GM12878 (cell line): ENCODE measurements around the gene ATP6V0C. TPM values are rescaled to one million over a fixed set of nuclear protein-coding genes. Genes with fewer than 3 reads are reported as not detected.

ENCODE experiments used
- ATAC-seq: fragments of 200-7000 bp; cut with Tn5 transposase; 3 replicates; pipeline ENCODE4 v1.9.1; 2020; ENCODE audit warnings: mild to moderate bottlenecking, moderate library complexity
- BruUV-seq: library from RNA; stranded (reverse); fragments of 400-500 nt; replicated peaks from 2 replicates; lab custom pipeline; 2021; lab: Mats Ljungman, UMichigan
- CTCF ChIA-PET: fragments of 300-600 bp; sonication (Branson Sonifier 250); formaldehyde crosslinking; extraction: SDS; loops from one replicate; lab custom pipeline; 2021; ENCODE audit warnings: inconsistent platforms; lab: Yijun Ruan, JAX
- POLR2A ChIA-PET: fragments of 350-600 bp; formaldehyde crosslinking; extraction: SDS; loops from one replicate; lab custom pipeline; 2021; ENCODE audit warnings: inconsistent platforms; lab: Charles Lee
- RAD21 ChIA-PET: fragments of 300-600 bp; sonication (Branson Sonifier 250); formaldehyde crosslinking; loops from one replicate; lab custom pipeline; 2023; ENCODE audit warnings: antibody characterized with exemption; ENCODE audit not compliant: unreplicated experiment; lab: Charles Lee
- SMC1A ChIA-PET: fragments of 300-600 bp; sonication (Branson Sonifier 250); formaldehyde crosslinking; loops from one replicate; lab custom pipeline; 2023; ENCODE audit not compliant: unreplicated experiment, uncharacterized antibody; lab: Charles Lee
- DNase-seq: peaks from one replicate; pipeline ENCODE4 v3.0.0-alpha.2; 2011; ENCODE audit warnings: low read depth, low spot score
- FAIRE-seq: peaks from 3 replicates; lab custom pipeline; 2011; peaks lifted over from hg19 to GRCh38; lab: Jason Lieb, UNC
- H2AFZ ChIP-seq: 2 replicates; pipeline ENCODE4 v1.6.0; 2011; ENCODE audit warnings: low read depth, low read length, control low read depth; ENCODE audit not compliant: control insufficient read depth
- H3K27ac ChIP-seq: 2 replicates; pipeline ENCODE4 v1.5.1; 2011; ENCODE audit warnings: control low read depth; ENCODE audit not compliant: control insufficient read depth, insufficient read depth
- H3K27me3 ChIP-seq, 2 experiments: replicated peaks in 1 of 2; 2 replicates each; pipeline versions ENCODE4 v1.6.0 to v1.6.1; 2011; ENCODE audit warnings: low read length in 1 of 2; ENCODE audit not compliant: control insufficient read depth in 2 of 2, insufficient read depth in 2 of 2
- H3K36me3 ChIP-seq, 2 experiments: 2 replicates each; pipeline ENCODE4 v1.5.1; 2011; ENCODE audit warnings: low read length in 1 of 2; ENCODE audit not compliant: control insufficient read depth in 2 of 2, insufficient read depth in 2 of 2
- H3K4me1 ChIP-seq: 2 replicates; pipeline ENCODE4 v1.6.1; 2011; ENCODE audit warnings: mild to moderate bottlenecking, low read length, moderate library complexity, mixed read lengths; ENCODE audit not compliant: control insufficient read depth, insufficient read depth
- H3K4me2 ChIP-seq: 2 replicates; pipeline ENCODE4 v1.6.0; 2011; ENCODE audit warnings: control low read depth; ENCODE audit not compliant: control insufficient read depth, insufficient read depth
- H3K4me3 ChIP-seq: fragments of 200-600 bp; sonication (generic); 2 replicates; pipeline ENCODE4 v1.5.1; 2016
- H3K79me2 ChIP-seq: 2 replicates; pipeline ENCODE4 v1.6.0; 2011; ENCODE audit warnings: low read length; ENCODE audit not compliant: control insufficient read depth, insufficient read depth
- H3K9ac ChIP-seq: 2 replicates; pipeline ENCODE4 v1.8.0; 2011; ENCODE audit warnings: low read length, control low read depth, mixed read lengths; ENCODE audit not compliant: control insufficient read depth, insufficient read depth
- H3K9me3 ChIP-seq: replicated peaks from 3 replicates; pipeline ENCODE4 v1.5.1; 2011; ENCODE audit warnings: mild to moderate bottlenecking, low read length; ENCODE audit not compliant: control insufficient read depth, insufficient read depth
- H4K20me1 ChIP-seq: 2 replicates; pipeline ENCODE4 v1.6.0; 2011; ENCODE audit not compliant: control insufficient read depth, insufficient read depth
- BCL11A ChIP-seq: IDR thresholded peaks from 2 replicates; pipeline ENCODE4 v1.6.1; 2011; ENCODE audit warnings: low read depth, low read length
- CHD1 ChIP-seq: IDR thresholded peaks from 2 replicates; pipeline ENCODE4 v1.6.1; 2012; ENCODE audit warnings: low read depth, low read length, improper control_type of control experiment
- CTCF ChIP-seq, 3 experiments: IDR thresholded peaks in 2 of 3; conservative IDR thresholded peaks in 1 of 3; 2 replicates each; pipeline ENCODE4 v1.5.1; 2011; ENCODE audit warnings: low read depth in 3 of 3, low read length in 3 of 3, mild to moderate bottlenecking in 3 of 3, control low read depth in 2 of 3, moderate library complexity in 2 of 3, inconsistent platforms in 1 of 3, mixed read lengths in 1 of 3; ENCODE audit not compliant: control insufficient read depth in 2 of 3, insufficient read depth in 1 of 3; ENCODE audit errors: extremely low read depth in 1 of 3
- E2F8 ChIP-seq: fragments of 450-650 bp; IDR thresholded peaks from 2 replicates; pipeline ENCODE4 v1.6.1; 2018; ENCODE audit warnings: mild to moderate bottlenecking, low read depth, moderate library complexity; ENCODE audit not compliant: partially characterized antibody
- EED ChIP-seq: sonication (generic); IDR thresholded peaks from 2 replicates; pipeline ENCODE4 v1.6.1; 2016; ENCODE audit warnings: antibody characterized with exemption, low read depth
- KAT2A ChIP-seq: conservative IDR thresholded peaks from 2 replicates; pipeline ENCODE4 v1.6.1; 2011; ENCODE audit warnings: low read depth, low read length; ENCODE audit not compliant: control insufficient read depth
- MTA3 ChIP-seq: IDR thresholded peaks from 2 replicates; pipeline ENCODE4 v1.6.1; 2012; ENCODE audit warnings: low read length, inconsistent platforms, borderline replicate concordance
- POLR2AphosphoS2 ChIP-seq: IDR thresholded peaks from 2 replicates; pipeline ENCODE4 v1.6.1; 2011; ENCODE audit warnings: low read depth, mild to moderate bottlenecking, low read length, improper control_type of control experiment, moderate library complexity
- RELB ChIP-seq: fragments of 450-650 bp; IDR thresholded peaks from 2 replicates; pipeline ENCODE4 v1.6.1; 2017; ENCODE audit warnings: low read depth, mild to moderate bottlenecking, moderate library complexity
- SUZ12 ChIP-seq: fragments of 200-600 bp; sonication (generic); IDR thresholded peaks from one replicate; pipeline ENCODE4 v1.6.1; 2018; ENCODE audit warnings: antibody characterized with exemption, mild to moderate bottlenecking; ENCODE audit not compliant: unreplicated experiment
- TBL1XR1 ChIP-seq: IDR thresholded peaks from 2 replicates; pipeline ENCODE4 v1.6.1; 2012; ENCODE audit warnings: low read depth, low read length, improper control_type of control experiment
- TCF7 ChIP-seq: IDR thresholded peaks from 2 replicates; pipeline ENCODE4 v1.6.1; 2014; ENCODE audit warnings: antibody characterized with exemption, borderline replicate concordance
- YY1 ChIP-seq: IDR thresholded peaks from 2 replicates; pipeline ENCODE4 v1.6.1; 2011; ENCODE audit warnings: low read depth, mild to moderate bottlenecking, low read length
- WGBS: methylation state at CpG from one replicate; pipeline ENCODE4 v1.1.6; 2016; ENCODE audit warnings: low lambda C conversion rate; ENCODE audit not compliant: insufficient replicate concordance, insufficient coverage; ENCODE audit errors: missing lambda C conversion rate; 5-methylcytosine and 5-hydroxymethylcytosine counted together
- in situ Hi-C: fragments of 300-500 bp; cut with MboI; formaldehyde crosslinking; loops from 9 replicates; pipeline ENCODE4 v1.14.3; 2018; ENCODE audit warnings: mixed read lengths
- intact Hi-C: fragments of 100-400 bp; cut with micrococcal nuclease; formaldehyde crosslinking; loops from one replicate; pipeline ENCODE4 v1.14.2; 2022; ENCODE audit not compliant: unreplicated experiment
- polyA plus RNA-seq, 11 experiments: library from polyadenylated mRNA; depleted of rRNA in 4 of 11; unstranded in 6 of 11; stranded (reverse) in 5 of 11; fragments of >200 nt; fragmentation: Nextera tagmentation in 4 of 11; fragmentation: Illumina TruSeq in 1 of 11; extraction: Ambion mirVana in 4 of 11; extraction: Trizol in 1 of 11; gene quantifications; 1 replicate in 1 of 11; 2 replicates in 10 of 11; pipeline versions ENCODE4 v1.2.1 to v1.2.3, GENCODE V29; 2011 to 2016; ENCODE audit warnings: inconsistent platforms in 2 of 11, missing spikeins in 2 of 11, low read depth in 1 of 11
- total RNA-seq, 4 experiments: library from RNA; depleted of rRNA in 3 of 4; stranded (reverse); fragments of >200 nt in 3 of 4; fragmentation: Illumina TruSeq in 1 of 4; extraction: Trizol in 1 of 4; gene quantifications; 2 replicates each; pipeline versions ENCODE4 v1.2.1 to v1.2.3, GENCODE V29; 2013 to 2021
- TF ChIP-seq, protein P1 (sequence below): fragments of 450-650 bp; IDR thresholded peaks from 2 replicates; pipeline ENCODE4 v1.6.1; 2014; ENCODE audit warnings: mild to moderate bottlenecking

The ATP6V0C gene
- total and polyA plus RNA-seq, 10 of the 15 experiments (the other 5 are each of a cell fraction or from before 2014, with no cell fraction given) = 2.4 to 135 (median 18.4) TPM

DNA sequence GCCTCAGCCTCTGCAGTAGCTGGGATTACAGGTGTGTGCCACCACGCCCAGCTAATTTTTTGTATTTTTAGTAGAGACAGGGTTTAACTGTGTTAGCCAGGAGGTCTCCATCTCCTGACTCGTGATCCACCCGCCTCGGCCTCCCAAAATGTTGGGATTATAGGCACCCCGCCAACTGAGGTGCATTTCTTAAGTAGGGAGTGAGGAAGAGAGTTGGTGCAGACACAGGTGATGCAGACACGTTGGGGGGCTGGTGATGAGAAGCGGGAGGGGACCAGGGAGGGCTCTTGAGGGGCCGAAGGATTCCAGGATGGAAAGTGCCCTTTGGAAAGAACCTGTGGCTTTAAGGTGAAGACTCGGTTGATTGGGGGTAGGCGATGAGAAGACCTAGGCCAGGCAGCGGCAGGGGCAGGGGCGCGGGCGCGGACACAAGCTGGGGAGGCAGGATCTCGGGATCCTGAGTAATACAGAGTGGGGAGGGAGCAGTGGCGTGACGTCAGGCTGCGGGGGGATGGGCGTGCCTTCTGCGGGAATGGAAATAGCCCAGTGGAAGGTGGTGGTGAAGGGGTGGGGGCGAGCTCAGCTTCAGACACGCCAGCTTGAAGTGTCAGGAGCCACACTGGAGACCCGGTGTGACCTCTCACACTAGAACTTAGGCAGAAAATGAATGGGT is 2.5 kb upstream of the ATP6V0C start:
- H3K27me3 ChIP-seq = no peaks in the 10 kb centered on the region
- no peak for DNase-seq
- peaks cover 6% of the 10 kb centered on the region; the same call in 1 of the 2 replicates for H4K20me1 ChIP-seq
- peaks cover 46% of the 10 kb centered on the region for H3K4me1 ChIP-seq
- ATAC-seq = no peak
- peaks cover 0 to under 1% of the 10 kb centered on the region in 2 experiments; a peak in 1 of 4 replicates for H3K36me3 ChIP-seq
- ChIA-PET POLR2A (interaction anchor here (0.8 kb wide), 1 partner anchor 26 kb away, joined by 4 read pairs; the partner anchor contains the start of gene PDPK1), RAD21 (interaction anchor here (2.3 kb wide), 1 partner anchor 10 kb away, joined by 11 read pairs; no protein-coding TSS in a partner anchor), SMC1A (no interaction called here), CTCF (interaction anchor here (1.5 kb wide), 1 partner anchor 21 kb away, joined by 4 read pairs; no protein-coding TSS in a partner anchor)
- H3K79me2 ChIP-seq = peaks cover 25% of the 10 kb centered on the region
- no peak overlapping the region for H3K27ac ChIP-seq
- in situ Hi-C loops = no loop called here
- no peaks in the 10 kb centered on the region for H3K9me3 ChIP-seq
- intact Hi-C loops = no loop called here
- H2AFZ ChIP-seq = no peak overlapping the region
- no peak overlapping the region for H3K4me3 ChIP-seq
- BruUV-seq = no TSS peak
- H3K4me2 ChIP-seq = no peak overlapping the region
- no peak overlapping the region for H3K9ac ChIP-seq
- 73% methylated on average over 20 of the region's 24 CpGs for WGBS
- no peak for FAIRE-seq
- TF ChIP-seq BCL11A (no peak), EED (no peak), POLR2AphosphoS2 (no peak), KAT2A (no peak), TBL1XR1 (no peak), TCF7 (no peak), RELB (no peak), CTCF (IDR thresholded peaks at IDR 0.05 in 2 of 3, conservative IDR thresholded peaks at IDR 0.05 in 1 of 3; ENCODE audit: control insufficient read depth in 2 of 3, extremely low read depth in 1 of 3, insufficient read depth in 1 of 3, low read depth in 3 of 3, low read length in 3 of 3) (no peak), MTA3 (no peak), E2F8 (no peak), SUZ12 (no peak), CHD1 (no peak), YY1 (no peak)
- TF ChIP-seq, protein P1, sequence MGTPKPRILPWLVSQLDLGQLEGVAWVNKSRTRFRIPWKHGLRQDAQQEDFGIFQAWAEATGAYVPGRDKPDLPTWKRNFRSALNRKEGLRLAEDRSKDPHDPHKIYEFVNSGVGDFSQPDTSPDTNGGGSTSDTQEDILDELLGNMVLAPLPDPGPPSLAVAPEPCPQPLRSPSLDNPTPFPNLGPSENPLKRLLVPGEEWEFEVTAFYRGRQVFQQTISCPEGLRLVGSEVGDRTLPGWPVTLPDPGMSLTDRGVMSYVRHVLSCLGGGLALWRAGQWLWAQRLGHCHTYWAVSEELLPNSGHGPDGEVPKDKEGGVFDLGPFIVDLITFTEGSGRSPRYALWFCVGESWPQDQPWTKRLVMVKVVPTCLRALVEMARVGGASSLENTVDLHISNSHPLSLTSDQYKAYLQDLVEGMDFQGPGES = no peak
